Colon (tissue), 2 donors: ENCODE measurements around the gene TFDP3.
A peak's percentile ranks its signal among the peaks of the same experiment; 100 is the strongest.

Experiments
- FAIRE-seq: peaks from 2 replicates; lab custom pipeline; 2012; peaks lifted over from hg19 to GRCh38; lab: Jason Lieb, UNC
- donor health status: control.
- donor health status: control.

TFDP3 gene

DNA sequence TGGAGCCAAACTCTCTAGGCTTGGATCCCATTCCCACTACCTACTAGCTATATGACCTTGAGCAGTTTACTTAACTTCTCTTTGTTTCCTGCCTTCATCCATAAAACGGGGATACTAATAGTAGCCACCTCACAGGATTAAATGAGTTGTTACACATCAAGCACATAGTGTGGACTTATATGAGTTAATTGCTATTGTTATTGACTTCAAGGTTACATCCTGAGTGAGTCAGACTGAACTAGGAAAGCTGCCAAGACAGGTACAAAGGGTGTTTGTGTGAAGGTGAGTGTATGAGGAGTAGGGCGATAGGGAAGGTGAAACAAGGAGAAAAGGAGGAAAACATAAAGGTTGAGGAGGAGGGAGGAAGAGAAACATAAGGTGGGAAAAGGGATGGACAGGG is 32.2 kb downstream of the TFDP3 start:
- peak; percentile 53 for FAIRE-seq

DNA sequence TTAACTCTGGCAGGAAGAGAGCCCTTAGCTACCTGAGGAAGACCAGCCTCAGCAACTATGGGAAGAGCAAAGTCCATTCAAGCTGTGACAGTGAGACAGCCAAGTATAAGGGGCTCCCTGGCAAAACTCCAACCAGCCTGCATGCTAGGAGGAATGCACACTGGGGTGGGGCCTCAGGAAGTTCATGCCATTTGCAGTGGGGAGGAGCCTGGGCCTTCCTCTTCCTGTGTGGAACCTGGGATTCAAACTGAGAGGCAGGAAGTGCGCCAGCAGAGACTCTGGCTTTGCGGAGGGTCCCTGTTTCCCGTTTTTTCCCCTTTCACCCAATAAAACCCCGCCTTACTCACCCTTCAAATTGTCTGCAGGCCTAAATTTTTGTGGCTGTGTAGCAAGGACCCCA is 33.0 kb downstream of the TFDP3 start:
- no peak for FAIRE-seq

DNA sequence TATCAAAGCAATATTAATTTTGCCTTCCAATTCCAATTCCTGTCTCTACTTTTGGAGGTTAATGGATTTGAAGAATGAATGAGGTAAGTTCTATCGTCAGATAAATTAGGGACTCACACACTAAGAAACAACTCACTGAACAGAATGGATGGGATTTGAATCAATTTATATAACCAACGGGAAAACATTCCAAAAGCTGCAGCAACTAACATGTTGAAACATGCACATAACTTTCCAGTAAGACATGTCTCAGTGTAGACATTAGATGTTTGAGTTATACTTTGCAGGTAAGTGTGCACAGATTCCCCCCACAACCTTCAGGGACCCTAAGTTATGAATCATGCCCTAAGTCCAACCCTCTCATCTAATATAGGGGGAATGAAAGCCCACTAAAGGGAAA is 34.3 kb downstream of the TFDP3 start:
- FAIRE-seq = no peak

- no peak for FAIRE-seq
These were observed 38.7 kb downstream of the TFDP3 start for GRCh38 chrX:133179500-133179899.

- FAIRE-seq = no peak
These were observed 41.0 kb downstream of the TFDP3 start for GRCh38 chrX:133177202-133177601.

DNA sequence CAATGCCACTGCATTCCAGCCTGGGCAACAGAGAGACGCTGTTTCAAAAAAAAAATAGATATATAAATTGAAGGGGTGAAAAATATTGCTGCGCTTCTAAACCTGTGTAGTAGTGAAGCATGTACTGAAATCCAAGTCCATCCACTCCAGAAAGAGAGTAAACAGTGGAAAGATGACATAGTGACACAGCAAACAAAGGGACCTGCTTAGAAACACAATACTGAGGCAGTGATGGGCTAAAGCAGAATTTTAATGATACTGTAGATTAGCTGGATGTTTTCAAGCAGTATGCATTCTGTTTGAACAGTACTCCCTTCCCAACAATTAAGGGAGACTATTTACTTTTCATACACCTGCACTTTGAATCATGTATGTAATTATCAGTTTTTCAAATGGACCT is 42.5 kb downstream of the TFDP3 start:
- FAIRE-seq = no peak

- FAIRE-seq = no peak
These were observed 43.0 kb downstream of the TFDP3 start for GRCh38 chrX:133175162-133175561.

DNA sequence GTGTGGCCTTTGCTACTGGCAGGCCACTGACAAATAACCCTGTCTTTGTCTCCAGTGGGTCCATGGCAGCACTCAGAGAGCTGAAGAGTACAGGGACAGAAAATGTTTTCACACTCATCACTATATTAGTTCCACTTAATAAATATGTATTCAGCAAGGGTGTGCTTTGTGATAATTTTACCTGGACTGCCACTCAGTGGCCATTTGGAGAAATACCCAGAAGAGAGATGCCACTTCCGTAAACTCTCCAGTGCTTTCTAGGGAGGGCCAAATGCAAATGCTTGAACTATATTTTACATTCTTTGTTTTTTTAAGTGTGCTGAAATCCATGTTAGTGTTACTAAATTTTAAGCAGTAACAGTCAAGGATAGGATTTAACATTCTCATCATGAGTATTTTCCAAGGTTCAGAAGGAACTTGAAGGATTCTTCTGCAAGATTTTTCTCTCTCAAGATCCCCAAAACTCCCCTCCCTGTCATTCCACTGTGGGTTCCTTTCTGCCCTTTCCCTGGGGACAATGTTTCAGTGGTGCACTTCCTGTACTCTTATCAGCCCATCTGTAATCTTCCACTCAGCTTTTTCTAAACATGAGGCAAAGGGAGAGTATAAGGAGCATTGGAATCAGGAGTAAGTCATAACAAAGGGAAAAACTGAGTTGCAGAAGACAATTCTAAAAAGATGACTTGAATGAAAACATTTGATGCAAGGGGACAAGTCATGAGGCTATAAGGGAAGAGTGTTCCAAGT is 46.0 kb downstream of the TFDP3 start:
- peak; percentile 69 for FAIRE-seq
